GM12891 (cell line): ENCODE measurements around the gene MPDU1.

Experiments used
- PAX5 ChIP-seq: IDR thresholded peaks from 2 replicates; pipeline ENCODE4 v1.6.1; 2011; ENCODE audit warnings: low read length, moderate library complexity, mild to moderate bottlenecking; ENCODE audit not compliant: insufficient read depth, severe bottlenecking
- POLR2A ChIP-seq: IDR thresholded peaks from 2 replicates; pipeline ENCODE4 v1.6.1; 2011; ENCODE audit warnings: low read depth, low read length, control low read depth
- POLR2AphosphoS5 ChIP-seq: IDR thresholded peaks from 2 replicates; pipeline ENCODE4 v1.6.1; 2011; ENCODE audit warnings: low read depth, low read length, control low read depth
- POU2F2 ChIP-seq: IDR thresholded peaks from 2 replicates; pipeline ENCODE4 v1.6.1; 2011; ENCODE audit warnings: low read depth, mild to moderate bottlenecking, control low read depth, low read length, moderate library complexity
- SPI1 ChIP-seq: IDR thresholded peaks from 2 replicates; pipeline ENCODE4 v1.6.1; 2011; ENCODE audit warnings: low read depth, low read length, control low read depth
- TAF1 ChIP-seq: IDR thresholded peaks from 2 replicates; pipeline ENCODE4 v1.6.1; 2011; ENCODE audit warnings: low read depth, low read length, control low read depth

DNA sequence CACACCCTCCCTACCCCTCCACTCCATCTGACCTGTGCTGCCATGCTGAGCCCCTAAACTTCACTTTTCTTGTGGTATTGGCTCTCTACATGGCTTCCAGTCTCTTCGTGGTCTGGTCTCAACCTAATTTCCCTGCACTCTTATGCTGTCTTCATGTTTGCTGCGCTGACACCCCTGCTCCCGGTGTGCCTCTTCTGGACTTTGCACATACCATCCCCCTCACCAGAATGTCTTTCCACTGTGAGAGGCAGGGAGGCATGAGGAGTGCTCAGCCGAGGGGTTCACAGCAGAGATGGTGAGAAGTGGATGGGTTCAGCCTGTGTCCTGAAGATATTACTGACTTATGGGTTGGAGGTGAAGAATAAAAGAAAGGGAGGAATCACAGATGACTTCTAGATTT is 32.3 kb upstream of the MPDU1 start:
- TF ChIP-seq POLR2A, result no peak
- TF ChIP-seq POLR2AphosphoS5, result no peak
- TF ChIP-seq TAF1, result no peak
- TF ChIP-seq PAX5, result no peak
- no peak for TF ChIP-seq POU2F2
- TF ChIP-seq SPI1, result no peak
